ENCODE results near the gene PUS1. TPM values are rescaled to one million over a fixed set of nuclear protein-coding genes. Genes with fewer than 3 reads are reported as not detected.

Gene PUS1
- total RNA-seq, 6 experiments from 2014 or later, result 14.7 to 23.1 (median 17.7) TPM

DNA sequence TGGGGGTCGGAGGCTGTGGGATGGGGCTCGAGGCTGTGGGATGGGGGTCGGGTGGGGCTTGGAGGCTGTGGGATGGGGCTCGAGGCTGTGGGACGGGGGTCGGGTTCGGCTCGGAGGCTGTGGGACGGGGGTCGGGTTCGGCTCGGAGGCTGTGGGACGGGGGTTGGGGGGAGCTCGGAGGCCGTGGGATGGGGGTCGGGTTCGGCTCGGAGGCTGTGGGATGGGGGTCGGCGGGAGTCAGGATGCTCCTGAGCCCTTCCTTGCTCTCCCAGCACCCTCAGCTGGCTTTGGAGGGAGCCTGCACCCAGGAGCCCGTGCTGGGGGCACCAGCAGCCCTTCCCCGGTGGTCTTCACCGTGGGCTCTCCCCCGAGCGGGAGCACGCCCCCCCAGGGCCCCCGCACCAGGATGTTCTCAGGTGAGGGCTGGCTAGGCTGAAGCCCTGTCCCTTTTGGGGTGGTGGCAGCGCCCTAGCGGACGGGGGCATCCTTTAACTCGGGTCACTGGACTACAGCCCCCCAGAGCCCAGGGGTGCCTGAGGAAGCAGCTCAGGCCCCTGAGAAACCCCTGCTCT, 11.9 kb upstream of the PUS1 start:
- no peak for ATAC-seq
- Histone ChIP-seq H3K27me3 (no peaks in the 10 kb centered on the region), H3K36me3 (peaks cover 0 to 76% (median 43%) of the 10 kb centered on the region in 4 donors), H3K27ac (no peak overlapping the region), H3K9me3 (no peaks in the 10 kb centered on the region), H3K4me1 (no peaks in the 10 kb centered on the region), H3K4me3 (no peak overlapping the region)
- TF ChIP-seq POLR2A (IDR thresholded peaks at IDR 0.05), result no peak
- TF ChIP-seq, protein P1, sequence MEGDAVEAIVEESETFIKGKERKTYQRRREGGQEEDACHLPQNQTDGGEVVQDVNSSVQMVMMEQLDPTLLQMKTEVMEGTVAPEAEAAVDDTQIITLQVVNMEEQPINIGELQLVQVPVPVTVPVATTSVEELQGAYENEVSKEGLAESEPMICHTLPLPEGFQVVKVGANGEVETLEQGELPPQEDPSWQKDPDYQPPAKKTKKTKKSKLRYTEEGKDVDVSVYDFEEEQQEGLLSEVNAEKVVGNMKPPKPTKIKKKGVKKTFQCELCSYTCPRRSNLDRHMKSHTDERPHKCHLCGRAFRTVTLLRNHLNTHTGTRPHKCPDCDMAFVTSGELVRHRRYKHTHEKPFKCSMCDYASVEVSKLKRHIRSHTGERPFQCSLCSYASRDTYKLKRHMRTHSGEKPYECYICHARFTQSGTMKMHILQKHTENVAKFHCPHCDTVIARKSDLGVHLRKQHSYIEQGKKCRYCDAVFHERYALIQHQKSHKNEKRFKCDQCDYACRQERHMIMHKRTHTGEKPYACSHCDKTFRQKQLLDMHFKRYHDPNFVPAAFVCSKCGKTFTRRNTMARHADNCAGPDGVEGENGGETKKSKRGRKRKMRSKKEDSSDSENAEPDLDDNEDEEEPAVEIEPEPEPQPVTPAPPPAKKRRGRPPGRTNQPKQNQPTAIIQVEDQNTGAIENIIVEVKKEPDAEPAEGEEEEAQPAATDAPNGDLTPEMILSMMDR (IDR thresholded peaks at IDR 0.05), result no peak
- DNase-seq, result peak in 2 of 3 donors; percentile 42 to 48
- intact Hi-C loops (cut with DNase I), result no loop called here
- WGBS (ENCODE audit: insufficient coverage, low coverage, low lambda C conversion rate, missing lambda C conversion rate), result no CpG with 5 or more reads among the region's 31 CpGs

DNA sequence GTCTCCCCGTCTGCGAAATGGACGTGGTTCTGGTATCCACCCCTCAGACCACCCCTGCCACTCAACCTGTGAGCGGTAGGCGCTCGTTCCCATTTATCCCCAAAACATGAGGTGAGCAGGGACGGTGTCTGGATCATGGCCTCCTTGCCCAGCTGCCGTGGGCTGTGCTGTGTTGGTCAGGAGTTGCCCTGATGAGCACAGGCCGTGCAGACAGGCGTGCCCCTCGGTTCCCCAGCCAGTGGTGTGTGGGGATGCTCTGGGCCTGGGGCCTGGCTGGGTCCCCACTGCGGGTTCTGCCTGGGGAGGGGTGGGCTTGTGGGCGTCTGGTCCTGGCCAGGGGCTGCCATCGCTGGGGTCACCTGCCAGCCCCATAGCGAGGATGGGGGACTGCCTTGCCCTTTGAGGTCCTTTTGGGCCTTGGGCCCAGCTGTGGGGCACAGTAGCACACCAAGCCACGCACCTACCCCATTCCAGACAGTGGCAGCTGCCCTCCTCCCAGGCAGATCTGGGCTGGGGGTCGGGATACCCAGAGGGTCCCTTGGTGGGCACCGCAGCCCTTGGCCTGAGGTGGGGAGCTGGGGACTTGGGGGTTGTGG, 11.3 kb upstream of the PUS1 start:
- Histone ChIP-seq H3K27me3 (no peaks in the 10 kb centered on the region), H3K9me3 (no peaks in the 10 kb centered on the region), H3K4me1 (no peaks in the 10 kb centered on the region), H3K4me3 (no peak overlapping the region), H3K27ac (no peak overlapping the region), H3K36me3 (peaks cover 0 to 70% (median 41%) of the 10 kb centered on the region in 4 donors)
- peak in 1 of 4 donors; percentile 6 for ATAC-seq
- TF ChIP-seq, protein P1 (IDR thresholded peaks at IDR 0.05), result no peak
- TF ChIP-seq POLR2A (IDR thresholded peaks at IDR 0.05), result no peak
- intact Hi-C loops (cut with DNase I), result no loop called here
- DNase-seq, result peak in 2 of 3 donors; percentile 42 to 51
- 88% methylated on average over 5 of the region's 18 CpGs for WGBS (ENCODE audit: insufficient coverage, low coverage, low lambda C conversion rate, missing lambda C conversion rate)

DNA sequence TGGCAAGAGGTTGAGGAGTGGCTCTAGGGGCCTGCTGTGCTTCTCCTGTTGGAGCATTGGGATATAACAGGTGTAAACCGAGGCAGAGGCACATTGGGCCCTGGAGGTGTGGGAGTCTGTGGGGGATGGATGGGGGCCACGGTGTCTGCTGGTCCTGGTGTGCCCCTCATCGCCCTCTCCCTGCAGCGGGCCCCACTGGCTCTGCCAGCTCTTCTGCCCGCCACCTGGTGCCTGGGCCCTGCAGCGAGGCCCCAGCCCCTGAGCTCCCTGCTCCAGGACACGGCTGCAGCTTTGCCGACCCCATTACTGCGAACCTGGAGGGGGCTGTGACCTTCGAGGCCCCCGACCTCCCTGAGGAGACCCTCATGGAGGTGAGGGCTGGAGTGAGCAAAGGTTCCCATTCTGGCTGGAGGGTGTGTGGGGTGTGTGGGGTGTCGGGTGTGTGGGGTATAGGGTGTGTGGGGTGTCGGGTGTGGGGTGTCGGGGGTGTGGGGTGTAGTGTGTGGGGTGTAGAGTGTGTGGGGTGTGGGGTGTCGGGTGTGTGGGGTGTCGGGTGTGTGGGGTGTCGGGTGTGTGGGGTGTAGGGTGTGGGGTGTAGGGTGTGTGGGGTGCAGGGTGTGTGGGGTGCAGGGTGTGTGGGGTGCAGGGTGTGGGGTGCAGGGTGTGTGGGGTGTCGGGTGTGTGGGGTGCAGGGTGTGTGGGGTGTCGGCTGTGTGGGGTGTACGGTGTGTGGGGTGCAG, 10.6 kb upstream of the PUS1 start:
- Histone ChIP-seq H3K9me3 (no peaks in the 10 kb centered on the region), H3K4me1 (no peaks in the 10 kb centered on the region), H3K4me3 (no peak overlapping the region), H3K27ac (no peak overlapping the region), H3K27me3 (no peaks in the 10 kb centered on the region), H3K36me3 (peaks cover 0 to 63% (median 39%) of the 10 kb centered on the region in 4 donors)
- 74% methylated on average over 9 of the region's 20 CpGs for WGBS (ENCODE audit: insufficient coverage, low coverage, low lambda C conversion rate, missing lambda C conversion rate)
- DNase-seq (no peak), ATAC-seq (peak in 2 of 4 donors; percentile 4 to 9)
- intact Hi-C loops (cut with DNase I), result no loop called here
- no peak for TF ChIP-seq POLR2A (IDR thresholded peaks at IDR 0.05)
- TF ChIP-seq, protein P1 (IDR thresholded peaks at IDR 0.05), result no peak

DNA sequence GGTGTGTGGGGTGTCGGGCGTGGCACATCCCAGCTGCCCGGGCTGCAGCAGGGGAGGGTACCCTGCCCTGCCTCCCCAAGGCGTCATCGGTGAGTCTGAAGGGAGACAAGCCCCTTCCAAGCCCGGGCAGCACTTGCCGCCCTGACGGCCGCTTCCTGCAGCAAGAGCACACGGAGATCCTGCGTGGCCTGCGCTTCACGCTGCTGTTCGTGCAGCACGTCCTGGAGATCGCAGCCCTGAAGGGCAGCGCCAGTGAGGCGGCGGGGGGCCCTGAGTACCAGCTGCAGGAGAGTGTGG, 10.1 kb upstream of the PUS1 start:
- DNase-seq (no peak), ATAC-seq (no peak)
- H3K4me3 ChIP-seq, result no peak overlapping the region
- H3K27me3 ChIP-seq, result no peaks in the 10 kb centered on the region
- H3K27ac ChIP-seq, result no peak overlapping the region
- intact Hi-C loops (cut with DNase I), result no loop called here
- H3K4me1 ChIP-seq, result no peaks in the 10 kb centered on the region
- no CpG with 5 or more reads among the region's 19 CpGs for WGBS (ENCODE audit: insufficient coverage, low coverage, low lambda C conversion rate, missing lambda C conversion rate)
- H3K36me3 ChIP-seq, result peaks cover 0 to 58% (median 36%) of the 10 kb centered on the region in 4 donors
- no peaks in the 10 kb centered on the region for H3K9me3 ChIP-seq
- no peak for TF ChIP-seq POLR2A (IDR thresholded peaks at IDR 0.05)
- TF ChIP-seq, protein P1 (IDR thresholded peaks at IDR 0.05), result no peak

Measured in right lobe of liver (tissue), 6 donors.